ENCODE results near the gene GOPC.

Gene GOPC

DNA sequence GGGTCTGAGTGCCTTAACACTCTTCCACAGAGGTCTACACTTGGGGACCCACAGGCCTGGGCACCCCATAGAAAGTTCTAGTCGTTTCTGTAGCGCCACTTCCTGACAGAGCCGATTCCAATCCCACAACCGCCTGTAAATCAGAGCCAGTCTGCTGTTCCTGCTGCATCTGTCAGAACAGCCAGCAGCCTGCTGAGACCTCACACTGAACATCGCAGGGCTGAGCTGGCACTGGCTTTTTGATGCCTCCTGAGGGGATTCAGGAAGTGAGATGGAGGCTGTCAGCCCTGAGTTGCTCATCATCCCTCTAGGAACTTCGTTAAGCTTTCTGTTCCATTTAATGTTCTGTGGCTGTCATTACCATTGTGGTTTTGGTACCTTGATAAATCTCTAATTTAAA lies 71.0 kb downstream of the GOPC start (continued):
- TF ChIP-seq, protein P1, sequence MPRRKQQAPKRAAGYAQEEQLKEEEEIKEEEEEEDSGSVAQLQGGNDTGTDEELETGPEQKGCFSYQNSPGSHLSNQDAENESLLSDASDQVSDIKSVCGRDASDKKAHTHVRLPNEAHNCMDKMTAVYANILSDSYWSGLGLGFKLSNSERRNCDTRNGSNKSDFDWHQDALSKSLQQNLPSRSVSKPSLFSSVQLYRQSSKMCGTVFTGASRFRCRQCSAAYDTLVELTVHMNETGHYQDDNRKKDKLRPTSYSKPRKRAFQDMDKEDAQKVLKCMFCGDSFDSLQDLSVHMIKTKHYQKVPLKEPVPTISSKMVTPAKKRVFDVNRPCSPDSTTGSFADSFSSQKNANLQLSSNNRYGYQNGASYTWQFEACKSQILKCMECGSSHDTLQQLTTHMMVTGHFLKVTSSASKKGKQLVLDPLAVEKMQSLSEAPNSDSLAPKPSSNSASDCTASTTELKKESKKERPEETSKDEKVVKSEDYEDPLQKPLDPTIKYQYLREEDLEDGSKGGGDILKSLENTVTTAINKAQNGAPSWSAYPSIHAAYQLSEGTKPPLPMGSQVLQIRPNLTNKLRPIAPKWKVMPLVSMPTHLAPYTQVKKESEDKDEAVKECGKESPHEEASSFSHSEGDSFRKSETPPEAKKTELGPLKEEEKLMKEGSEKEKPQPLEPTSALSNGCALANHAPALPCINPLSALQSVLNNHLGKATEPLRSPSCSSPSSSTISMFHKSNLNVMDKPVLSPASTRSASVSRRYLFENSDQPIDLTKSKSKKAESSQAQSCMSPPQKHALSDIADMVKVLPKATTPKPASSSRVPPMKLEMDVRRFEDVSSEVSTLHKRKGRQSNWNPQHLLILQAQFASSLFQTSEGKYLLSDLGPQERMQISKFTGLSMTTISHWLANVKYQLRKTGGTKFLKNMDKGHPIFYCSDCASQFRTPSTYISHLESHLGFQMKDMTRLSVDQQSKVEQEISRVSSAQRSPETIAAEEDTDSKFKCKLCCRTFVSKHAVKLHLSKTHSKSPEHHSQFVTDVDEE (CRISPR knock-in tag; IDR thresholded peaks at IDR 0.05): no peak
- TF ChIP-seq BACH2 (CRISPR knock-in tag; IDR thresholded peaks at IDR 0.05; ENCODE audit: borderline replicate concordance): no peak
- no peak for TF ChIP-seq ZFP3 (CRISPR knock-in tag; IDR thresholded peaks at IDR 0.05)

DNA sequence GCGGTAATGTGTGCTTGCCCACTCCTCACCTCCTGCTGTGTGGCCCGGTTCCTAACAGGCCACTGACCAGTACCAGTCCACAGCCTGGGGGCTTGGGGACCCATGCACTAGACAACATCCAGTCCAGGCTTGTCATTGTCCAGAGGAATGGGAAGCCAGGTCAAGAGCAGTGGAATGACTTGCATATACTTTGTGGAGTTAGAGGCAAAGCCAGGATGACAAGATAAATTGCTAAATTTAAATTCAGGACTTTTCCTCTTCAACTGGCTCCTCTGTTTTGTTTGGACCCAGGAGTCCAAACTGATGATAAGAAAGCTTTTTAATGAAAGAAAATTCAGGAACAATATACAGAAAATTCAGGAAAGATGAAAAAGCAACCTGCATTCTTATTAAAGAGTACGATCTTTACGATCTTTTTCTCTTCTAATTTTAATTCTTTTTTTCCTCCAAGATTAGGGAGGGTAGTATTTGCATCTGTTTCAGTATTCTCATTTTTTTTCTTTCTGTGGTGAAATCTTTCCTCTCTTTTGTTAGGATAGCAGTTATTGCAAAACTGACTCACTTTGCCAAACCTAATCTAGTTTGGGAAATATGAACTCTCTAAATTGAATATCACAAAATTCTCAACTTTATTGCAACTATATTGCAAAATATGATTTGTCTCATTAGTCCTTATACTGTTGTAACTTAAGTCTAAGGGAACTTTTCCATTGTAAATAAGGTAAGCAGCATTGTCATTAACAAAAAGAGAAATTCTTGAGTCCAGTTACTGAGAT lies 71.7 kb downstream of the GOPC start:
- TF ChIP-seq, protein P1 (CRISPR knock-in tag; IDR thresholded peaks at IDR 0.05): no peak
- TF ChIP-seq CSDC2 (CRISPR knock-in tag; IDR thresholded peaks at IDR 0.05) (no peak), BACH2 (CRISPR knock-in tag; IDR thresholded peaks at IDR 0.05; ENCODE audit: borderline replicate concordance) (no peak), TOX (CRISPR knock-in tag; IDR thresholded peaks at IDR 0.05; ENCODE audit: borderline replicate concordance) (no peak), ESRRG (CRISPR knock-in tag; IDR thresholded peaks at IDR 0.05) (no peak), SNAI2 (CRISPR knock-in tag; IDR thresholded peaks at IDR 0.05) (no peak), OSR1 (CRISPR knock-in tag; IDR thresholded peaks at IDR 0.05) (no peak), GLIS3 (CRISPR knock-in tag; IDR thresholded peaks at IDR 0.05) (no peak), ZNF70 (CRISPR knock-in tag; IDR thresholded peaks at IDR 0.05) (no peak), ZC3H10 (CRISPR knock-in tag; IDR thresholded peaks at IDR 0.05) (no peak), ZFP3 (CRISPR knock-in tag; IDR thresholded peaks at IDR 0.05) (no peak)
- TF ChIP-seq, protein P2, sequence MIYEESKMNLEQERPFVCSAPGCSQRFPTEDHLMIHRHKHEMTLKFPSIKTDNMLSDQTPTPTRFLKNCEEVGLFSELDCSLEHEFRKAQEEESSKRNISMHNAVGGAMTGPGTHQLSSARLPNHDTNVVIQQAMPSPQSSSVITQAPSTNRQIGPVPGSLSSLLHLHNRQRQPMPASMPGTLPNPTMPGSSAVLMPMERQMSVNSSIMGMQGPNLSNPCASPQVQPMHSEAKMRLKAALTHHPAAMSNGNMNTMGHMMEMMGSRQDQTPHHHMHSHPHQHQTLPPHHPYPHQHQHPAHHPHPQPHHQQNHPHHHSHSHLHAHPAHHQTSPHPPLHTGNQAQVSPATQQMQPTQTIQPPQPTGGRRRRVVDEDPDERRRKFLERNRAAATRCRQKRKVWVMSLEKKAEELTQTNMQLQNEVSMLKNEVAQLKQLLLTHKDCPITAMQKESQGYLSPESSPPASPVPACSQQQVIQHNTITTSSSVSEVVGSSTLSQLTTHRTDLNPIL (CRISPR knock-in tag; IDR thresholded peaks at IDR 0.05; ENCODE audit: low read depth): no peak
- TF ChIP-seq, protein P3, sequence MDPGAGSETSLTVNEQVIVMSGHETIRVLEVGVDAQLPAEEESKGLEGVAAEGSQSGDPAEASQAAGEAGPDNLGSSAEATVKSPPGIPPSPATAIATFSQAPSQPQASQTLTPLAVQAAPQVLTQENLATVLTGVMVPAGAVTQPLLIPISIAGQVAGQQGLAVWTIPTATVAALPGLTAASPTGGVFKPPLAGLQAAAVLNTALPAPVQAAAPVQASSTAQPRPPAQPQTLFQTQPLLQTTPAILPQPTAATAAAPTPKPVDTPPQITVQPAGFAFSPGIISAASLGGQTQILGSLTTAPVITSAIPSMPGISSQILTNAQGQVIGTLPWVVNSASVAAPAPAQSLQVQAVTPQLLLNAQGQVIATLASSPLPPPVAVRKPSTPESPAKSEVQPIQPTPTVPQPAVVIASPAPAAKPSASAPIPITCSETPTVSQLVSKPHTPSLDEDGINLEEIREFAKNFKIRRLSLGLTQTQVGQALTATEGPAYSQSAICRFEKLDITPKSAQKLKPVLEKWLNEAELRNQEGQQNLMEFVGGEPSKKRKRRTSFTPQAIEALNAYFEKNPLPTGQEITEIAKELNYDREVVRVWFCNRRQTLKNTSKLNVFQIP (CRISPR knock-in tag; IDR thresholded peaks at IDR 0.05; ENCODE audit: borderline replicate concordance, low read depth): no peak
- TF ChIP-seq, protein P4, sequence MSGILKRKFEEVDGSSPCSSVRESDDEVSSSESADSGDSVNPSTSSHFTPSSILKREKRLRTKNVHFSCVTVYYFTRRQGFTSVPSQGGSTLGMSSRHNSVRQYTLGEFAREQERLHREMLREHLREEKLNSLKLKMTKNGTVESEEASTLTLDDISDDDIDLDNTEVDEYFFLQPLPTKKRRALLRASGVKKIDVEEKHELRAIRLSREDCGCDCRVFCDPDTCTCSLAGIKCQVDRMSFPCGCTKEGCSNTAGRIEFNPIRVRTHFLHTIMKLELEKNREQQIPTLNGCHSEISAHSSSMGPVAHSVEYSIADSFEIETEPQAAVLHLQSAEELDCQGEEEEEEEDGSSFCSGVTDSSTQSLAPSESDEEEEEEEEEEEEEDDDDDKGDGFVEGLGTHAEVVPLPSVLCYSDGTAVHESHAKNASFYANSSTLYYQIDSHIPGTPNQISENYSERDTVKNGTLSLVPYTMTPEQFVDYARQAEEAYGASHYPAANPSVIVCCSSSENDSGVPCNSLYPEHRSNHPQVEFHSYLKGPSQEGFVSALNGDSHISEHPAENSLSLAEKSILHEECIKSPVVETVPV (CRISPR knock-in tag; IDR thresholded peaks at IDR 0.05): no peak
- ATAC-seq: peak; percentile 23; the same call in 2 of the 3 replicates

DNA sequence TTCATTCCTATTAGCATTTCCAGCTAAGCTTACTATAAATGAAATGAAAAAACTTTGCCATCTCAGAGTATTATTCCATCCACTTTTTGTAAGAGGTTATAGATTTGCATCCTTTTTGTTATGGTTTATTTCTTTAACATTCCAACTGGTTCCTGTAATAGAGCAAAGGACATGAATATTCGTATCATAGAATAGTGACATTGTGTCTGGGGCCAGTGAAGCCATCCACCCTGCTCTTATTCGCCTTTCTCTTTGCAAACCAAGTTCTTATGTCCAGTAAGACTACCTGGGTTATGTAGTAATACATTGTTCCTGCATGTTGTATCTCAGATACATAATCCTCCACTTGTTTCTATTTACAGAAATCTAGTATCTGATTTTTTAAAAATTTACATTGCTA lies 76.7 kb downstream of the GOPC start:
- ATAC-seq: no peak
- TF ChIP-seq, protein P5, sequence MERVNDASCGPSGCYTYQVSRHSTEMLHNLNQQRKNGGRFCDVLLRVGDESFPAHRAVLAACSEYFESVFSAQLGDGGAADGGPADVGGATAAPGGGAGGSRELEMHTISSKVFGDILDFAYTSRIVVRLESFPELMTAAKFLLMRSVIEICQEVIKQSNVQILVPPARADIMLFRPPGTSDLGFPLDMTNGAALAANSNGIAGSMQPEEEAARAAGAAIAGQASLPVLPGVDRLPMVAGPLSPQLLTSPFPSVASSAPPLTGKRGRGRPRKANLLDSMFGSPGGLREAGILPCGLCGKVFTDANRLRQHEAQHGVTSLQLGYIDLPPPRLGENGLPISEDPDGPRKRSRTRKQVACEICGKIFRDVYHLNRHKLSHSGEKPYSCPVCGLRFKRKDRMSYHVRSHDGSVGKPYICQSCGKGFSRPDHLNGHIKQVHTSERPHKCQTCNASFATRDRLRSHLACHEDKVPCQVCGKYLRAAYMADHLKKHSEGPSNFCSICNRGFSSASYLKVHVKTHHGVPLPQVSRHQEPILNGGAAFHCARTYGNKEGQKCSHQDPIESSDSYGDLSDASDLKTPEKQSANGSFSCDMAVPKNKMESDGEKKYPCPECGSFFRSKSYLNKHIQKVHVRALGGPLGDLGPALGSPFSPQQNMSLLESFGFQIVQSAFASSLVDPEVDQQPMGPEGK (CRISPR knock-in tag; IDR thresholded peaks at IDR 0.05; ENCODE audit: borderline replicate concordance): no peak
- TF ChIP-seq RARB (CRISPR knock-in tag; IDR thresholded peaks at IDR 0.05) (no peak), PPARA (CRISPR knock-in tag; IDR thresholded peaks at IDR 0.05; ENCODE audit: borderline replicate concordance) (no peak), SNAI2 (CRISPR knock-in tag; IDR thresholded peaks at IDR 0.05) (no peak), ZC3H10 (CRISPR knock-in tag; IDR thresholded peaks at IDR 0.05) (no peak), TOX (CRISPR knock-in tag; IDR thresholded peaks at IDR 0.05; ENCODE audit: borderline replicate concordance) (no peak), ZFP3 (CRISPR knock-in tag; IDR thresholded peaks at IDR 0.05) (no peak), GLIS3 (CRISPR knock-in tag; IDR thresholded peaks at IDR 0.05) (no peak), ZNF8 (CRISPR knock-in tag; IDR thresholded peaks at IDR 0.05) (no peak), CSDC2 (CRISPR knock-in tag; IDR thresholded peaks at IDR 0.05) (no peak), ZNF565 (CRISPR knock-in tag; conservative IDR thresholded peaks at IDR 0.05; ENCODE audit: low read depth) (no peak), BACH2 (CRISPR knock-in tag; IDR thresholded peaks at IDR 0.05; ENCODE audit: borderline replicate concordance) (no peak), OSR1 (CRISPR knock-in tag; IDR thresholded peaks at IDR 0.05) (no peak), ARNTL (CRISPR knock-in tag; IDR thresholded peaks at IDR 0.05; ENCODE audit: borderline replicate concordance, low read depth) (no peak)
- TF ChIP-seq, protein P1 (CRISPR knock-in tag; IDR thresholded peaks at IDR 0.05): no peak
